Stimulated activated CD8-positive, alpha-beta memory T cell treated with anti-CD3 and anti-CD28 coated beads, Interleukin-15, amount 100 ng/mL, for 24 hours (primary cell): ENCODE measurements around the gene ZBTB43.
A peak's percentile ranks its signal among the peaks of the same experiment; 100 is the strongest.
"Not testable (repeated sequence)": the region's sequence is repeated elsewhere in the genome, so short reads cannot be mapped to it uniquely, and the experiment has no call there.

ENCODE experiments used
- DNase-seq: peaks from one replicate; pipeline ENCODE4 v3.0.0-alpha.2; 2020; ENCODE audit warnings: low read depth

The ZBTB43 gene

GRCh38 chr9:126791406-126792230 lies 13.2 kb upstream of the ZBTB43 start:
- DNase-seq = no peak

- DNase-seq = no peak
Observed at GRCh38 chr9:126793686-126794417, 11.0 kb upstream of the ZBTB43 start.

GRCh38 chr9:126794441-126794840 lies 10.4 kb upstream of the ZBTB43 start:
- no peak for DNase-seq

GRCh38 chr9:126796758-126797157 lies 8.1 kb upstream of the ZBTB43 start:
- DNase-seq = no peak

GRCh38 chr9:126797903-126798302 lies 6.9 kb upstream of the ZBTB43 start:
- no peak for DNase-seq

- no peak for DNase-seq
Observed at GRCh38 chr9:126799034-126799433, 5.8 kb upstream of the ZBTB43 start.

- no peak for DNase-seq
Observed at GRCh38 chr9:126802318-126803059, 2.4 kb upstream of the ZBTB43 start.

- DNase-seq = no peak
Observed at GRCh38 chr9:126804198-126804695, 593 bp upstream of the ZBTB43 start.

- peak; percentile 38 for DNase-seq
Observed at GRCh38 chr9:126805554-126806262, 868 bp downstream of the ZBTB43 start.

GRCh38 chr9:126806336-126806735 lies 1.5 kb downstream of the ZBTB43 start:
- DNase-seq = no peak

- DNase-seq = no peak
Observed at GRCh38 chr9:126809068-126809467, 4.2 kb downstream of the ZBTB43 start.

- not testable (repeated sequence) for DNase-seq
Observed at GRCh38 chr9:126810221-126810620, 5.4 kb downstream of the ZBTB43 start.

- DNase-seq = no peak
Observed at GRCh38 chr9:126813072-126813471, 8.2 kb downstream of the ZBTB43 start.

GRCh38 chr9:126814091-126814490 lies 9.3 kb downstream of the ZBTB43 start:
- no peak for DNase-seq

- not testable (repeated sequence) for DNase-seq
Observed at GRCh38 chr9:126817615-126818014, 12.8 kb downstream of the ZBTB43 start.

- no peak for DNase-seq
Observed at GRCh38 chr9:126818482-126818881, 13.6 kb downstream of the ZBTB43 start.

- no peak for DNase-seq
Observed at GRCh38 chr9:126819482-126819881, 14.6 kb downstream of the ZBTB43 start.

- DNase-seq = no peak
Observed at GRCh38 chr9:126822278-126822677, 17.4 kb downstream of the ZBTB43 start.

- no peak for DNase-seq
Observed at GRCh38 chr9:126822873-126823272, 18.0 kb downstream of the ZBTB43 start.

- not testable (repeated sequence) for DNase-seq
Observed at GRCh38 chr9:126824052-126824451, 19.2 kb downstream of the ZBTB43 start.

- DNase-seq = no peak
Observed at GRCh38 chr9:126827227-126827626, 22.4 kb downstream of the ZBTB43 start.

- no peak for DNase-seq
Observed at GRCh38 chr9:126829035-126829434, 24.2 kb downstream of the ZBTB43 start.
